HG02938 (cell line): ENCODE measurements around the gene FRS2.
"Not testable (repeated sequence)": the region's sequence is repeated elsewhere in the genome, so short reads cannot be mapped to it uniquely, and the experiment has no call there.

Source experiments
- ATAC-seq: cut with Tn5 transposase; IDR thresholded peaks from one replicate; pipeline ENCODE4 v1.9.1; 2021; ENCODE audit warnings: mild to moderate bottlenecking, moderate library complexity; ENCODE audit not compliant: unreplicated experiment

The FRS2 gene, protein sequence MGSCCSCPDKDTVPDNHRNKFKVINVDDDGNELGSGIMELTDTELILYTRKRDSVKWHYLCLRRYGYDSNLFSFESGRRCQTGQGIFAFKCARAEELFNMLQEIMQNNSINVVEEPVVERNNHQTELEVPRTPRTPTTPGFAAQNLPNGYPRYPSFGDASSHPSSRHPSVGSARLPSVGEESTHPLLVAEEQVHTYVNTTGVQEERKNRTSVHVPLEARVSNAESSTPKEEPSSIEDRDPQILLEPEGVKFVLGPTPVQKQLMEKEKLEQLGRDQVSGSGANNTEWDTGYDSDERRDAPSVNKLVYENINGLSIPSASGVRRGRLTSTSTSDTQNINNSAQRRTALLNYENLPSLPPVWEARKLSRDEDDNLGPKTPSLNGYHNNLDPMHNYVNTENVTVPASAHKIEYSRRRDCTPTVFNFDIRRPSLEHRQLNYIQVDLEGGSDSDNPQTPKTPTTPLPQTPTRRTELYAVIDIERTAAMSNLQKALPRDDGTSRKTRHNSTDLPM

DNA sequence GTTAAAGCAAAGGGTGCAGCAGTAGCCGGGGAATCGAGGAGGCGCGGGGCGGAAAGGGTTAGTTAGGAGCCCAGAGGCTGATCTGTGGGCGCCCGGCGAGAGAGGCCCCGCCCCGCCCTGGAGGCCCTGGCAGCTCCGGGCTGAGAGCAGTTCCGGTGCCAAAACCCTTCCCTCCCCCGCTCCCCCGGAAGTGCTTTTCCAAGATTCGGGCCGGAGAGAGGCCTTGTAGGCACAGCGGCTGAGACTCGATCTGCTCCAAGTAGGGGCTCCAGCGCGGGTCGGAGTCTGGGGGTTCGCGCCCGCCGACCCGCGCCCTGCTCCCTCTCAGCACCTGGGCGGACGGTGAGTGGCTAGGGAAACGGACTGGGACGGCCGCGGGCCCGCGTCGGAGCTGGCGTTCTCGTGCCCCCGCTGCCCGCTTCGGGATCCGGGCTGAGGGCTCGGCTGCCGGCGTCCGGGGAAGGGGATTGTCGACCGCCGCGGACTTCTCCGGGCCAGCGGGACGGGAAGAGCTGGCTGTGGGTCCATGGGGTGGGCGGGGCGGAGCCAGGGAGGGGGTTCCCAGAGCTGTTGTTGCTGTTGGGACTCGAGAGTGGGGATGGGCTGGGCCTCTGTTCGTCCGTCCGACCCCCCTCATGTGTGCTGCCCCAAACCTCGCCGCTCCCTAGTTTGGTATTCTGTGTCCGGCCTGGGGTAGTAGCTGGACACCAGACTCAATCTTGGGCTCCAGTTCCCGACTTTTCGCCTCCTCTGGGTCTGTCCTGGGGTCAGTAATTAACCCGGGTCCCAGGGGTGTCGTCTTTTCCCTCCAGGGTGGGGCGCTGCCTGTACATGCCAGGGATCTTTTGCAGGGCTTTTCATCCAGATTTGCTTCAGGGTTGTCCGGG lies at the start of gene FRS2:
Gene FRS2 (plus strand): TSS at position 200 of the 887 bp plus-strand sequence. CDS start 98,643 bp downstream, outside the sequence.
- ATAC-seq: peak; percentile 92

DNA sequence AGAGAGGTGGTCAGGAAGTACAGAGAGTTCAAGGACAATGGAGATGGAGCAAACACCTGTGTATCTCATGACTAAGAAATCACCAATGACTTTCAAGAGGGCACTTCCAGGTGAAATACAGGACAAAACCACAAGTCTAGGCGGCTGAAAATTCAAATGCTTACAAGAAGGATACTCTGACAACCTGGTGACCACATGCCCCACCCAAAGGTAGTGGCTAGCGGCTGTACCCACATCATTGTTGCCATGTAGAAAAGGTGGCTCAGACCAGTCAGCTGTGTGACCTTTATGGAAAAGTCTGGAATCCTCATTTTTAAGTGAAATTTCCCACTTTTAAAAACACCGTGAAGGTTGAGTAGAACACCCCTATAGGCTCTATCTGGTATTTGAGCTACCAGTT lies 48.6 kb upstream of the FRS2 start:
- no peak for ATAC-seq

DNA sequence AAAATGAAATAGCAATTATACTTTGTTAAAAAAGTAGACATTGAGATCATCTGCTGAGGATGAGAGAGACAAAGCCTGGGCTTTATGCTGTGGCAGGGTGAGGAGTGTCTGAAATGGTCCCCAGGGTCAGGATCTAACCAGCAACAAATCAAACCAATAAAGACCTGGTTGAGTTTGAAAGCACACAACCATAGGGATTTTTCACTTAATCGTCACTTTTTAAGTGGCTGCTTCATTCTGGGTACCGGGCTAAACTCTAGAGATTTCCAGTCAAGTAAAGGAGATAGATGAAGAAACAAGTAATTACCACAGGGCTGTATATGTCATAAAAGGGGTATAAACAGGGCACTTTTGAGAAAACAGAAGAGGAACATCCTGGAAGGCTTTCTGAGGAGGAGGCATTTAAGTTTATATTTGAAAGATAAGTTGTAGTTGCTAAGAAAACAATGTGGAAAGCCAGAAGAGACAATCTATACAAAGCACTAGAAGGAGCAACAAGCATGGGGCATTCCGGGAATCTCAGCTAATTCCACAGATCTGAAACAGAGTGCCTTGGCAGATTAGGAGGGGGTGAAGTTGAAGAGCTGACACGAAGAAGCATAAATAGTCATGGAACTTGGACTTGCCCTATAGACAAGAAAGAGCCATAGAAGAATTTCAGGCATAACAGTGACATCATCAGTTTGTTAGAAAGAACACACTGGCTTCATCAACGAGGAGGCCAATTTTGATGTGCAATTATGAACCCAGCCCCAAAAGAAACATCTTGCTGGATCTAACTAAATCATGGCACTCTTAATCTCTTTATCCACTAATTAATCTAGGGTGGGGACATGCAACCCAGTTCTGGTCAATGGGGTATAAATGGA lies 46.9 kb upstream of the FRS2 start:
- no peak for ATAC-seq

DNA sequence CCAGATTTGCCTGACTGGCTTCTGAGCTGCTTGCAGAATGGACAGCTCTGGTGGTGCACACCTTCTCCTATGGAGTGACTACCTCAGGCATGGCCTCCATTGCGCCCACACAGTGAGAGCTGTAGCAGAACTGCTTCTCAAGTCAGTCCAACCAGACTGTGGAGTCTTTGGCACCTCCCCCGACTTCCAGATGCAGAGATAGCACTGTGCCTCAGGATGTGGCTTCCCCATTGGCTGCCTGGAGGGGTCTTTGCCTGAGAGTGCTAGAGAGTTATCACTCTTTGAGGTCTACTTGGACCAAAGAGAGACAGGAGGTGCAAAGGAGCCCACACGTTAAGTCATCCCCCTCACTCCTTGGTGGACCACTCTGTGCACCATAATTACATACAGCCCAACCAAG lies 44.8 kb upstream of the FRS2 start:
- no peak for ATAC-seq

DNA sequence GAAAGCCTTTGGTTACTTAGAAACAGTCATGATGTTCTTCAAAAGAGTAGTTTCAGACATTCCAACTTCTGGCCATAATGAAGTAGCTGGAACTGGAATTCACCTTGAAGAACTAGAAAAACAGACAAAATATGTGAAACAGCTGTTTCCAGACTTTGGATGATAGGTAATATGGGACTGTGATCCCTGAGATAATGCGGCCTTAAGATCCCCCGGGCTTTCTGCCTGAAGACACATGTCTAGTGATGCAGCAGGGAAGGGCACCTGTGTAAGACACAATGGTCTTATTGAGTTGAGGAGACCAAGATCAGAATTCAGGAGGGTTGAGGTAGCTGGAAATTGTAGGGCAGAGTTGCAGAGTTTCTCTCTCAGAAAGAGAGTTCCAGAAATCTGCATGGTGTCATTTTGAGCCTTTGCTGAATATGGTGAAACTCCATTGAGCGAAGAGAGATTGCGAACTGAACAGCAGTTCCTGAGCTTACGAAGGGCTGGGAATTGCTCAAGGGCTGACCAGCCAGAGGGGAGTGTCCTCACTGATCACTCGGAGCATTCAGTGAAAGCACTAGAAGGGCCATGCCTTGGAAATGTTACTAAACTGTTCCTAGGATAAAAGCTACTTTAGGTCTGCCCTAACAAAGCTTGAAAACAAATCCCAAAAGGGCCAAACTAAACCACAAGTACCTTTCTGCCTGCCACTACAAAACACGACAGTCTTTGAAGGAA lies 41.7 kb upstream of the FRS2 start:
- no peak for ATAC-seq

DNA sequence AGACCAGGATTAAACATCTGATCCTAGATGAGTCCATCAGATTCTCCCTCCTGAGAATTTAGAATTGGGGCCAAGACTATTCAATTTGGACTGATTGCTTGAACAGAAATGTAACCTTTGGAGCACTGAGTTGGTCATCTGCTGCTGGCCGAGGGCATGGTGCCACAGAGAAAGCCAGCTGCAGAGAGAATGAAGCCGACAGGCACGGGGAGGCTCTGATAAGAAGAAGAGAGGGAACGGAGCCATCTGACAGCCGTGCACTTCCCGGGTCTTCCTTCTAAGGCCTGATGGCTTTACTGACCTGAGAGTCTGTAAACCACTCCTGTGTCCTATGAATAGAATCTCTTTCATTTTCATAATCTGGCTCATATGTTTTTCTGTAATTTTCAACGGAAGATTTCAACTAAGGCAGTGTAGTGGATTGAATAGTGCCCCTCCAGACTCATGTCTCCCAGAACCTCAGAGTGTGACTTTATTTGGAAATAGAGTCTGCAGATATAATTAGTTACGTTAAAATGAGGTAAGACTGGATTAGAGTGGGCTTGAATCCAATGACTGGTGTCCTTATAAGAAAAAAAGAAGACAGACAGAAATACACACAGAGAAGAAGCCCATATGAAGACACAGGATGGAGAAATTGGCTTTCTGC lies 39.1 kb upstream of the FRS2 start:
- ATAC-seq: no peak

DNA sequence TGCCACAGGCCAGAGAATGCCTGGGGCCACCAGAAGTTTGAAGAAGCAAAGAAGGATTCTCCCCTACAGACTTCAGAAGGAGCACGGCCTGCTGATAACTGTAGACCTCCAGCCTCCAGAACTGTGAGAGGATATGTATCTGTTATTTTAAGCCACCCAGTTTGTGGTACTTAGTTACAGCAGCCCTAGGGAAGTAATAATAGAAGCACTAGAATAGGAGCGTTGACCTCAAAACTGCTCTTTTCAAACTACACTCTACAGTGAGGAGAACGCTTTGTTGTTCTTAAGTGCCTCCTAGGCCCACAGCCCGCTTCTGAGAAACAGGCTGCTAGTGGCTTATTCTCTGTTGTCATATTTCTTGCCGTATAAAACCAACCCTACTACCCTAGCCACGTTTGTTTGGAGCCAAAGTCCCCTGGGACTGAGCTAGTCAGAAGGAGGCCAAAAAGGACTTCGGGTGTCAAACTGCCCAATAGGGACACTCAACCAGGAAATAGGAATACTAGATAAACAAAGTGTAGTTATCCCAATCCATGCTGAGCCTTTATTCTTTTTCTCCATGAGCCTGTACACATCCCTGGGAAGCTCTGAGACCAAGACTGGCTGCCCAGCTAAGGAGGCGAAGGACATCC lies 38.5 kb upstream of the FRS2 start:
- no peak for ATAC-seq

DNA sequence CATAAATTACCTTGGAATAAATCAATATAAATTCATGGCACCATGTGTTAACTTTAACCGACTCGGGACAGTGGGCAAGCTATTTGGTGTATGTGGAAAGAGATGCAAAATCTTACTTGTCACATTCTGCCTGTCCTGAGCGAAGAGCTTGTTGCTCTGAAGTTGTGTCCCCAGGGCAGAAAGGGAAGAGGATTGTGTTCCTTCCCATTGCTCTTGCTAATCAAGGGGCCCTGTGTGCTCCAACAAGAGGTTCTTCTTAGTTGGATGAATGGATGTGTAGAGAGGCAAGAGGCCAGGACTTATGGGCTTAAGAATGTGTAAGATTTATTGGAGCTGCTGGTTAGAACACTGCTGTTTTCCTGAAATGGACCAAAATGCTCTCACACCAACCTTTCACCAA lies 36.5 kb upstream of the FRS2 start:
- no peak for ATAC-seq

DNA sequence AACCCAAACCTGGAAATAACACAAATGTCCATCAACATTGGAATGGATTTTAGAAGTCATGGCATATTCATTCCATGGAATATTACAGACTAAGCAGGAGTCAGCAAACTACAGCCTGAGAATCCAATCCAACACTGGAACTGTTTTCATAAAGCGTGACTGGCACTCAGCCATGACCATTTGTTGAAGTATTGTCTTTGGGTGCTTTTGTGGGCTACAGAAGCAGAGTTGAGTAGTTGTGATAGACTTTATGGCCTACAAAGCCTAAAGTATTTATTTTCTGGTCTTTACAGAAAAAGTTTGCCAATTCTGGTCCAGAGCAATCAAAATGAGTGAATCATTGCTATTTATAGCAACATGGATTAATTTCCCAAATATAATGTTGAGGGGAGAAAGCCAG lies 34.5 kb upstream of the FRS2 start:
- no peak for ATAC-seq

DNA sequence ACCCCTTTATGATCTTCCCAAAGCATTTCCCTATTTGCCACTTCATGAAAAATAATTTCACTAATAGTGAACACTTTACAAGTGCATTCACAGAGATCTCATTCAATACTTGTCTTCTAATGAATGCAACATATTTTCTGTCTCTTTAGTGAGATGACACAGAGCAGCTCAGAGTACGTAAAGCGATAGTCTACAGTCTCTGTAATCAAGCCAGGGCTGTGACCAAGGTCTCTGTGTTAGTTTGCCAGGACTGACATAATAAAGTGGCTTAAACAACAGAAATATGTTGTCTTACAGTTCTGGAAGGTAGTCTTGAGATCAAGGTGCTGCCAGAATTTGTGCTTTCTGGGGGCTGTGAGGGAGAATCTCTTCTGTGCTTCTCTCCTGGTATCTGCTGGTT lies 33.1 kb upstream of the FRS2 start:
- no peak for ATAC-seq

DNA sequence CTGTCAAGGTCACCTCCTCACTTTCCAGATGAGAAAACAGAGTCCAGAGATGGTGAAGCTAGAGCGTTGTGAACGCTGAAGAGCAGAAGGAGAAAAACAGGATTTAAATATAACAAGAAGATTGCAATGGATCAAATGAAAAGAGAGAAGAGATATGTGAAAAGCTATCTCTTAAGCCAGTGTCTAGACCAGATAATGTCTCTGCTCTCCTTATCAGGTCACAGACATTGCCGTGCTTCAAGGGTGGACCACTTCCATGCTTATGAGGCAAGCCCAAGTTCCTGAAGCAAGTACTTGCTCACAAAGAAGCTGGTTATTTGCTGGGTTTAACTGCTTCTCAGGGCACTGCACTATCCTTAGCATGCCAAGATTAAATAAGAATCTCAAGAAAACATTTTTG lies 31.6 kb upstream of the FRS2 start:
- no peak for ATAC-seq

DNA sequence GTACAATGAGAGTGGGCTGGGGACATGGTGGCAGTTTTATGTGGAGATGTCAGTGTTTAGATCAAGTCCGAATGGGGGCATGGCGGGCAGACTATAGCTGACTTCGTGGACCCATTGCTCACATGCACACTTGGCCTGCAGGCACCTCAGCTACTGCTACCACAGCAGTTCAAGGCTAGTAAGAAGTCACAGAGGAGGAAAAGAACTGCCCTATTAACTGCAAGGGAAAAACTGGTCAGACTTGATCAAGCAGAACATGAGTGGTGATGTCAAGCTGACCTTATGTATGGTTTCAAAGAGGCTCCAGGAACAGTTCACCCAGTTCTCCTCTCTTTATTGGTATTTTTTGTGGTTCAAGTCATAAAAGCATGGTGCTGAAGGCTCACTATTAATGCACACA lies 30.2 kb upstream of the FRS2 start:
- ATAC-seq: no peak

DNA sequence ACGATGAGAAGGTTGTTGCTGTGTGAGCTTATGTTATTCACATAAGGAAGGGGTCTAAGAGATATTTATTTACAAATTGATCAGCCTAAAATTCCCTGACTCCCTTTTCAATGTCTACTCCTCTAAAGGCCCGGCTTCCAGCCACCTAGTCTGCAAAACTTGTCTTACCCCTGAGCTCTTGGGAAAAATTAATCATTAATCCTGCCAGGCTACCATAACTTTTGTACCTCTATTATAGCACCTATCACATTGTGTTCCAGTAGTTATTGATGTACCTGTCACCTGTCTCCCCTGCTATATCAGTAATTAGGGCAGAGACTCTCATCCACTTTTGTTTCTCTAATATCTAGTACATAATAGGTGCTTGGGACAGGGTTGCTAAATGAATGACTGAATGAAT lies 29.3 kb upstream of the FRS2 start:
- no peak for ATAC-seq

DNA sequence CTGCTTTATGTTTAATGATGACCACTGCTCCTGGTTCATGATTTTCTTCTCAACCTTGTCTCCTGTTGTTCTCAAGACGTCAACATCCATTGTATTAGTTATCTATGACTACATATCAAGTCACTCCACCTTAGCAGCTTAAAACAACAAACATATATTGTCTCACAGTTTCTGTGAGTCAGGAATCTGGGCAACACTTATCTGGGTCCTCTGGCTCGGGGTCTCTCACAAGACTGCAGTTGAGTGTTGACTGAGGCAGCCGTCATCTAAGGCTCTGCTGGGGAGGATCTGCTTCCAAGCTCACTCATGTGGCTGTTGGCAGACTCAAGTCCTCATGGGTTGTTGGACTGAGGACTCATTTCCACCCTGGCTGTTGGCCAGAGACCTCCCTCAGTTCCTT lies 27.3 kb upstream of the FRS2 start:
- ATAC-seq: no peak

DNA sequence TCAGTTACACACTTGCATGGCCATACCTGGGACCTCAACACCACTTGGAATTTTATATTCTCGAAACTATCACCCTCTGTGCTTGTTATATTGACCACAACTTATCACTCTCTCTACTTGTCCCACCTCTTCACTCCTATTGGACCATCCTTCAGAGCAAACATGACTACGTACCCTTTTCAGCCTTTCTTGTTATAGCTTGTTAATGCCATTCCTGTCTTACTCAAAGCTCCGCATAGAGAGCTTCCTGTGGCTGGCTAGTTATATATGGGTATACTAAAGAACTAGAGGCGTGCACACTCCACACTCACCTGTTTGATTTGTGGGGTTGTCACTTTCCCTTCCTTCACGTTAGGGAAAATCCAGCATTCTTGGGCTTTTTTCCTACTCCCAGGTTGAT lies 26.3 kb upstream of the FRS2 start:
- no peak for ATAC-seq

DNA sequence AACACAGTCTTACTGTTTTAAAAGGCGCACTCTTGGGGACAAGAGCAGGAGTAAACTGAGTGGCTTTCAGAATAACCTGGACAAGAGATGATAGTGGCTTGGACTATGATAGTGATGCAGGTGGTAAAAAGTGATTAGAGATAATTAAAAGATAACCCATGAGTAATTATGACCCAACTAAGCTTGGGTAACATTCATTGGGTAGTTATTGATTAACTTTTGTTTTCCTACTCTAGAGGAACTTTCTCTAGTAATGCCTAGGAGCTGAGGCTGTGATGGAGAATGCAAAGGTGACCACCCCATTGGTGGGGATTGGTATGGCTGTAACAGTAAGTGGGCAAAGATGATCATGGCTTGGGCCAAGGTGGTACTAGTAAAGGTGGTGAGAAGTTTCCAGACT lies 22.3 kb upstream of the FRS2 start:
- no peak for ATAC-seq

DNA sequence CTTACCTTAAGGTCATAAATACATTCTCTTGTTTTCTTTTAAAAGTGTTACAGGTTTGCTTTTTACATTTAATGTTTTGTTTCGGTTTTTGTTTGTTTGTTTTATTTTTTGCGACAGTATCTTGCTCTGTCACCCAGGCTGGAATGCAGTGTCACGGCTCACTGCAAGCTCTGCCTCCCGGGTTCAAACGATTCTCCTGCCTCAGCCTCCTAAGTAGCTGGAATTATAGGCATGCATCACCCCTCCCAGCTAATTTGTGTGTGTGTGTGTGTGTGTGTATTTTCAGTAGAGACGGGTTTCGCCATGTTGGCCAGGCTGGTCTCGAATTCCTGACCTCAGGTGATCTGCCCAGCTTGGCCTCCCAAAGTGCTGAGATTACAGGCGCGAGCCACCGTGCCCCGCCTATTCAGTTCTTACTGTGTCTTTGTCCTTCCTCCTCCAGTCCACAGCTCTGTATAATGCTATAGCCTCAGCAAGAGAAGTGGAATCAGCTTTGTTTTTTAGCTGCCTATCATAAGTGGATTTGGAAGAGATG lies 17.5 kb upstream of the FRS2 start:
- not testable (repeated sequence) for ATAC-seq

DNA sequence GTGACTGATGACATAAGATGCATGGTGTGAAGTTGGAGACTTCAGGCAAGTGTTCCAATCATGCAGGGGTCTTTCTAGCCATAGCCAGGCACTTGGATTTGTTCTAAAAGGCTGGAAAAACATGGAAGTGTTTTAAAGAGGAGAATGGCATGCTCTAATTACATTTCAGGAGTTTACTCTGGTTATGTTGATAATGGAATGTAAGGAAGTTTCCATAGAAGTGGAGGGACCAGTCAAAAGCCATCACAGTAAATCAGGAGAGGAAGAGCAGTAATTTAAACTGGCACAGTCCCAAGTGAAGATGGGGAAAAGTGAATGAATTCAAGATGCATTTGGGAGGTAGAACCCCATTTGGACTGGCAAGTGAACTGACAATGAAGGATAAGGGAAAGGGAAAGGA lies 13.9 kb upstream of the FRS2 start:
- ATAC-seq: no peak

DNA sequence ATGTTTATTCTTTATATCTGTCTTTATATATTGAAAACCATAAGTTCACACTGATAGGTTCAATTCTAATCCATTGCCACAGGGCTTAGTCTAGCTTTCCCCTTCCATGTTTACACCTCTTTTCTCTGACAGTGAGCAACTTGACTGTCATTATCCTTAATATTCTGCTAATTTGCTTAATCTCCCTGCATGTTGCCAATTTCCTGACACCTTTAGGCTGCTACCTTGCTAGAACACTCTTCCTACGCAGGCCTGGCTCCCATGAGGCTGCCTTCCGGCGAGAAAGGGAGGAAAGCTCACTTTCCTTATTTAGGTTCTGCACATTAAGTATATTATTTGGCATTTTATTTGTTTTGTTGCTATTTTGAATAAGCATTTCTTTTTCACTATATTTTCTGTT lies 12.8 kb upstream of the FRS2 start:
- no peak for ATAC-seq
